ENCODE data around the gene FBXW8.

The FBXW8 gene

GRCh38 chr12:116990971-116991966 lies 80.5 kb downstream of the FBXW8 start:
- H3K9me3 Mint-ChIP-seq = no peaks in the 10 kb centered on the region
- DNase-seq (no peak), ATAC-seq (replicated peaks) (no peak)
- no peak overlapping the region for H3K27ac Mint-ChIP-seq
- peaks cover 34 to 44% of the 10 kb centered on the region in 2 donors for H3K36me3 Mint-ChIP-seq
- no peaks in the 10 kb centered on the region for H3K27me3 Mint-ChIP-seq
- no peak overlapping the region for H3K4me3 Mint-ChIP-seq
- peaks cover 0 to 1% of the 10 kb centered on the region in 2 donors for H3K4me1 Mint-ChIP-seq

- Mint-ChIP-seq H3K4me1 (peaks cover 0 to 1% of the 10 kb centered on the region in 2 donors), H3K27me3 (no peaks in the 10 kb centered on the region), H3K27ac (no peak overlapping the region), H3K9me3 (no peaks in the 10 kb centered on the region), H3K36me3 (peaks cover 27 to 33% of the 10 kb centered on the region in 2 donors), H3K4me3 (no peak overlapping the region)
- ATAC-seq (replicated peaks) (no peak), DNase-seq (no peak)
Observed at GRCh38 chr12:116996093-116996492, 85.3 kb downstream of the FBXW8 start.

- Mint-ChIP-seq H3K27me3 (no peaks in the 10 kb centered on the region), H3K27ac (no peak overlapping the region), H3K4me3 (no peak overlapping the region), H3K4me1 (peaks cover 0 to 1% of the 10 kb centered on the region in 2 donors), H3K9me3 (no peaks in the 10 kb centered on the region), H3K36me3 (peaks cover 27 to 34% of the 10 kb centered on the region in 2 donors)
- DNase-seq (no peak), ATAC-seq (replicated peaks) (no peak)
Observed at GRCh38 chr12:116996621-116997020, 85.9 kb downstream of the FBXW8 start.

GRCh38 chr12:116999066-116999465 lies 88.3 kb downstream of the FBXW8 start:
- Mint-ChIP-seq H3K27me3 (no peaks in the 10 kb centered on the region), H3K4me3 (no peak overlapping the region), H3K36me3 (peaks cover 23 to 37% of the 10 kb centered on the region in 2 donors), H3K27ac (no peak overlapping the region), H3K4me1 (no peaks in the 10 kb centered on the region), H3K9me3 (no peaks in the 10 kb centered on the region)
- DNase-seq (no peak), ATAC-seq (replicated peaks) (no peak)

- DNase-seq (no peak), ATAC-seq (replicated peaks) (peak in 1 of 2 donors; percentile 27)
- no peak overlapping the region for H3K27ac Mint-ChIP-seq
- H3K9me3 Mint-ChIP-seq = no peaks in the 10 kb centered on the region
- H3K27me3 Mint-ChIP-seq = no peaks in the 10 kb centered on the region
- no peaks in the 10 kb centered on the region for H3K4me1 Mint-ChIP-seq
- H3K36me3 Mint-ChIP-seq = peaks cover 31 to 42% of the 10 kb centered on the region in 2 donors
- H3K4me3 Mint-ChIP-seq = no peak overlapping the region
Observed at GRCh38 chr12:117000316-117000715, 89.6 kb downstream of the FBXW8 start.

GRCh38 chr12:117002051-117002817 lies 91.5 kb downstream of the FBXW8 start:
- ATAC-seq (replicated peaks) = no peak
- Mint-ChIP-seq H3K27me3 (no peaks in the 10 kb centered on the region), H3K4me1 (no peaks in the 10 kb centered on the region), H3K36me3 (peaks cover 41 to 53% of the 10 kb centered on the region in 2 donors), H3K4me3 (no peak overlapping the region), H3K9me3 (no peaks in the 10 kb centered on the region), H3K27ac (no peak overlapping the region)
- no peak for DNase-seq

- no peak overlapping the region for H3K27ac Mint-ChIP-seq
- H3K9me3 Mint-ChIP-seq = no peaks in the 10 kb centered on the region
- ATAC-seq (replicated peaks) (no peak), DNase-seq (no peak)
- H3K27me3 Mint-ChIP-seq = no peaks in the 10 kb centered on the region
- H3K36me3 Mint-ChIP-seq = peaks cover 47 to 55% of the 10 kb centered on the region in 2 donors
- H3K4me1 Mint-ChIP-seq = no peaks in the 10 kb centered on the region
- H3K4me3 Mint-ChIP-seq = no peak overlapping the region
Observed at GRCh38 chr12:117003883-117004404, 93.2 kb downstream of the FBXW8 start.

- no peak for ATAC-seq (replicated peaks)
- Mint-ChIP-seq H3K27me3 (no peaks in the 10 kb centered on the region), H3K4me1 (no peaks in the 10 kb centered on the region), H3K4me3 (no peak overlapping the region), H3K9me3 (no peaks in the 10 kb centered on the region), H3K27ac (no peak overlapping the region), H3K36me3 (peaks cover 49 to 61% of the 10 kb centered on the region in 2 donors)
- no peak for DNase-seq
Observed at GRCh38 chr12:117005417-117006046, 94.8 kb downstream of the FBXW8 start.

- Mint-ChIP-seq H3K4me3 (no peak overlapping the region), H3K4me1 (no peaks in the 10 kb centered on the region), H3K27ac (no peak overlapping the region), H3K36me3 (peaks cover 55 to 64% of the 10 kb centered on the region in 2 donors), H3K27me3 (no peaks in the 10 kb centered on the region), H3K9me3 (no peaks in the 10 kb centered on the region)
- DNase-seq (no peak), ATAC-seq (replicated peaks) (no peak)
Observed at GRCh38 chr12:117006333-117006732, 95.6 kb downstream of the FBXW8 start.

- H3K27ac Mint-ChIP-seq = no peak overlapping the region
- peaks cover 0 to 5% of the 10 kb centered on the region in 2 donors for H3K4me1 Mint-ChIP-seq
- H3K27me3 Mint-ChIP-seq = no peaks in the 10 kb centered on the region
- no peak for DNase-seq
- H3K4me3 Mint-ChIP-seq = no peak overlapping the region
- peaks cover 66 to 68% of the 10 kb centered on the region in 2 donors for H3K36me3 Mint-ChIP-seq
- H3K9me3 Mint-ChIP-seq = peaks cover 0 to 1% of the 10 kb centered on the region in 2 donors
- no peak for ATAC-seq (replicated peaks)
Observed at GRCh38 chr12:117007577-117007976, 96.8 kb downstream of the FBXW8 start.

GRCh38 chr12:117009759-117010158 lies 99.0 kb downstream of the FBXW8 start:
- ATAC-seq (replicated peaks) (no peak), DNase-seq (no peak)
- Mint-ChIP-seq H3K4me3 (no peak overlapping the region), H3K27me3 (no peaks in the 10 kb centered on the region), H3K27ac (no peak overlapping the region), H3K9me3 (peaks cover 8 to 9% of the 10 kb centered on the region in 2 donors), H3K36me3 (peaks cover 74 to 78% of the 10 kb centered on the region in 2 donors), H3K4me1 (peaks cover 0 to 6% of the 10 kb centered on the region in 2 donors)

- DNase-seq = no peak
- no peak overlapping the region for H3K27ac Mint-ChIP-seq
- H3K4me3 Mint-ChIP-seq = no peak overlapping the region
- ATAC-seq (replicated peaks) = no peak
- peaks cover 0 to 6% of the 10 kb centered on the region in 2 donors for H3K4me1 Mint-ChIP-seq
- peaks cover 75 to 78% of the 10 kb centered on the region in 2 donors for H3K36me3 Mint-ChIP-seq
- H3K9me3 Mint-ChIP-seq = peaks cover 17 to 18% of the 10 kb centered on the region in 2 donors
- no peaks in the 10 kb centered on the region for H3K27me3 Mint-ChIP-seq
Observed at GRCh38 chr12:117010693-117011451, 100.1 kb downstream of the FBXW8 start.

GRCh38 chr12:117011988-117012805 lies 101.4 kb downstream of the FBXW8 start:
- no peak for DNase-seq
- Mint-ChIP-seq H3K36me3 (peaks cover 71 to 79% of the 10 kb centered on the region in 2 donors), H3K27ac (no peak overlapping the region), H3K4me1 (peaks cover 0 to 6% of the 10 kb centered on the region in 2 donors), H3K4me3 (no peak overlapping the region), H3K9me3 (peaks cover 17 to 18% of the 10 kb centered on the region in 2 donors), H3K27me3 (no peaks in the 10 kb centered on the region)
- no peak for ATAC-seq (replicated peaks)

Data from stimulated activated naive B cell treated with anti-CD40 and anti-IgM and Interleukin-4, amounts not matched to agents 10 μg/mL and 1 μg/mL and 100 μg/mL, for 72 hours (primary cell).